ENCODE measurements around the gene COLEC11. TPM values are rescaled to one million over a fixed set of nuclear protein-coding genes. Genes with fewer than 3 reads are reported as not detected.

COLEC11 gene
- 2.3 TPM for total RNA-seq (ENCODE audit: unreplicated experiment)
- long read RNA-seq, result 0 reads

- H3K27ac Mint-ChIP-seq (ENCODE audit: unreplicated experiment), result no peak within 1 kb of the TSS
- peaks cover 14% of the 10 kb centered on the region for H3K36me3 Mint-ChIP-seq (ENCODE audit: low read depth, unreplicated experiment)
- H3K9me3 Mint-ChIP-seq (ENCODE audit: unreplicated experiment), result no peaks in the 10 kb centered on the region
- TF ChIP-seq, protein P1, sequence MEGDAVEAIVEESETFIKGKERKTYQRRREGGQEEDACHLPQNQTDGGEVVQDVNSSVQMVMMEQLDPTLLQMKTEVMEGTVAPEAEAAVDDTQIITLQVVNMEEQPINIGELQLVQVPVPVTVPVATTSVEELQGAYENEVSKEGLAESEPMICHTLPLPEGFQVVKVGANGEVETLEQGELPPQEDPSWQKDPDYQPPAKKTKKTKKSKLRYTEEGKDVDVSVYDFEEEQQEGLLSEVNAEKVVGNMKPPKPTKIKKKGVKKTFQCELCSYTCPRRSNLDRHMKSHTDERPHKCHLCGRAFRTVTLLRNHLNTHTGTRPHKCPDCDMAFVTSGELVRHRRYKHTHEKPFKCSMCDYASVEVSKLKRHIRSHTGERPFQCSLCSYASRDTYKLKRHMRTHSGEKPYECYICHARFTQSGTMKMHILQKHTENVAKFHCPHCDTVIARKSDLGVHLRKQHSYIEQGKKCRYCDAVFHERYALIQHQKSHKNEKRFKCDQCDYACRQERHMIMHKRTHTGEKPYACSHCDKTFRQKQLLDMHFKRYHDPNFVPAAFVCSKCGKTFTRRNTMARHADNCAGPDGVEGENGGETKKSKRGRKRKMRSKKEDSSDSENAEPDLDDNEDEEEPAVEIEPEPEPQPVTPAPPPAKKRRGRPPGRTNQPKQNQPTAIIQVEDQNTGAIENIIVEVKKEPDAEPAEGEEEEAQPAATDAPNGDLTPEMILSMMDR (IDR thresholded peaks at IDR 0.05; ENCODE audit: unreplicated experiment), result no peak
- H3K4me1 Mint-ChIP-seq (ENCODE audit: unreplicated experiment), result peaks cover 15% of the 10 kb centered on the region
- H3K27me3 Mint-ChIP-seq (ENCODE audit: unreplicated experiment), result peaks cover 3% of the 10 kb centered on the region
- no peak within 1 kb of the TSS for H3K4me3 Mint-ChIP-seq (ENCODE audit: unreplicated experiment)
- DNase-seq (ENCODE audit: low spot score), result peak; percentile 32
Observed at GRCh38 chr2:3594493-3595281, at the start of gene COLEC11. COLEC11 (plus strand) TSS chr2:3595112; CDS start chr2:3604341, 9,229 bp downstream.

DNA sequence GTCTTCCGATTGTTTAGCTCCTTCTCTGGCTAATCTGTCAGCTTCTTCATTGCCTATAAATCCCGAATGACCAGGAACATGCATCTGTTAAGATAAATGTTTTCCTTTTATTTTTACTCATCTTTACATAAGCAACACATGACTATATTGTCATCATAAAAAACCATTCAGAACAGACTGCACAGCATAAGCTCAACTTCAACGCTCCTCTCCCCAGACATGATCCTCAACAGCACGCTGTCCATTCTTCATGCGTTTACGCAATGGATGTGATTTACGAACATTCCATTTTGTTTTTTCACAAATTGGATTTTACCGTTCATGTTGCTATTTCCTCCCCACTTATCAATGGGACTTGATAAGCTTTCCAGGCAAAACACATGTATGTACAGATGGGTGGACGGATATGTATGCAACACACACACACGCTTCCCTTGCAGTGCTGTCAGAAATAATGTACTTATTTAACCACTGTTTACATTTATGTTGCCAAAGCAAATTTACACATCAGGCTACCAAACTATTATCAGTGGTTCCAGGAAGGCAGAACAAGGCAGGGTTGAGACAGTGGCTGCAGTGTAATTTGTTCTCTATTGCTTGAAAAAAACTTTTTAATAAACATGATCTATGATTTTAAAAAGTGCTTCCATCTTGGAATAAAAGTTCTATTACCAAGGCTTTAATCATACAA lies 49.0 kb upstream of the COLEC11 start:
- no peak overlapping the region for H3K27ac Mint-ChIP-seq (ENCODE audit: unreplicated experiment)
- H3K4me3 Mint-ChIP-seq (ENCODE audit: unreplicated experiment), result no peak overlapping the region
- no peaks in the 10 kb centered on the region for H3K9me3 Mint-ChIP-seq (ENCODE audit: unreplicated experiment)
- TF ChIP-seq, protein P1 (IDR thresholded peaks at IDR 0.05; ENCODE audit: unreplicated experiment), result no peak
- no peak for DNase-seq (ENCODE audit: low spot score)
- H3K27me3 Mint-ChIP-seq (ENCODE audit: unreplicated experiment), result no peaks in the 10 kb centered on the region
- H3K4me1 Mint-ChIP-seq (ENCODE audit: unreplicated experiment), result no peaks in the 10 kb centered on the region
- H3K36me3 Mint-ChIP-seq (ENCODE audit: low read depth, unreplicated experiment), result peaks cover 62% of the 10 kb centered on the region

- Mint-ChIP-seq H3K4me1 (ENCODE audit: unreplicated experiment) (no peaks in the 10 kb centered on the region), H3K27ac (ENCODE audit: unreplicated experiment) (no peak overlapping the region)
- TF ChIP-seq, protein P1 (IDR thresholded peaks at IDR 0.05; ENCODE audit: unreplicated experiment), result no peak
Observed at GRCh38 chr2:3547915-3548314, 47.0 kb upstream of the COLEC11 start.

DNA sequence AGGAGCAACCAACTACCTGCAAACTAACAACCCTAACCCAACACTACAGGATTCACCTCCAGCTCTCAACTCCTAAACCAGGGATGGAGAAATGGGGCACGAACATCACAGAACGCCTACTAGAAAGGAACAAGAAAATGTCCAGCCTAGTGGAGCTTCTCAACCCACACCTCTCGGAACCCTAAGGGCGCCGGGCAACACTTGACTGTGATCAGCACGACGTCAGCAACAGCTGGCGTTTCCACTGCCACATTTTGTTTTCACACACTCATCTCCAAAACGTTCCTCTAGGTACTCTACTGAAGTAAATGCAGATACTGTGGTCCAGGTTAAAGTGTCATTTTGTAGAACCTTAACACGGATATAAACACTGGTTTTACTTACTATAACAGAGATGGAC lies 41.0 kb upstream of the COLEC11 start:
- H3K9me3 Mint-ChIP-seq (ENCODE audit: unreplicated experiment), result no peaks in the 10 kb centered on the region
- peaks cover 1% of the 10 kb centered on the region for H3K27me3 Mint-ChIP-seq (ENCODE audit: unreplicated experiment)
- H3K36me3 Mint-ChIP-seq (ENCODE audit: low read depth, unreplicated experiment), result peaks cover 49% of the 10 kb centered on the region
- TF ChIP-seq, protein P1 (IDR thresholded peaks at IDR 0.05; ENCODE audit: unreplicated experiment), result no peak
- no peak for DNase-seq (ENCODE audit: low spot score)
- peaks cover 6% of the 10 kb centered on the region for H3K4me1 Mint-ChIP-seq (ENCODE audit: unreplicated experiment)
- no peak overlapping the region for H3K27ac Mint-ChIP-seq (ENCODE audit: unreplicated experiment)
- no peak overlapping the region for H3K4me3 Mint-ChIP-seq (ENCODE audit: unreplicated experiment)

More at GRCh38 chr2:3547915-3548314, 47.0 kb upstream of the COLEC11 start:
- Mint-ChIP-seq H3K9me3 (ENCODE audit: unreplicated experiment) (no peaks in the 10 kb centered on the region), H3K27me3 (ENCODE audit: unreplicated experiment) (no peaks in the 10 kb centered on the region), H3K36me3 (ENCODE audit: low read depth, unreplicated experiment) (peaks cover 62% of the 10 kb centered on the region), H3K4me3 (ENCODE audit: unreplicated experiment) (no peak overlapping the region)
- DNase-seq (ENCODE audit: low spot score), result no peak

Measured in endothelial cell (in vitro differentiated cells).